Hepatocyte (in vitro differentiated cells): ENCODE data around the gene METTL13. TPM values are rescaled to one million over a fixed set of nuclear protein-coding genes. Genes with fewer than 3 reads are reported as not detected.

Experiments
- DNase-seq: peaks from one replicate; pipeline ENCODE4 v3.0.0-alpha.2; 2016; ENCODE audit warnings: low spot score
- H2AFZ ChIP-seq: fragments of 200-600 bp; sonication (generic); 2 replicates; pipeline ENCODE4 v1.6.0; 2016; ENCODE audit warnings: antibody characterized with exemption, mild to moderate bottlenecking
- H3K27ac ChIP-seq: fragments of 200-600 bp; sonication (generic); 2 replicates; pipeline ENCODE4 v1.5.1; 2016; ENCODE audit warnings: mild to moderate bottlenecking
- H3K27me3 ChIP-seq: fragments of 200-600 bp; sonication (generic); 2 replicates; pipeline ENCODE4 v1.6.1; 2016
- H3K36me3 ChIP-seq: fragments of 200-600 bp; sonication (generic); replicated peaks from 2 replicates; pipeline ENCODE4 v1.5.1; 2016; ENCODE audit warnings: low read depth; ENCODE audit not compliant: insufficient read depth
- H3K4me1 ChIP-seq: fragments of 200-600 bp; sonication (generic); 2 replicates; pipeline ENCODE4 v1.5.1; 2016; ENCODE audit warnings: mild to moderate bottlenecking, moderate library complexity; ENCODE audit not compliant: insufficient read depth
- H3K4me2 ChIP-seq: fragments of 200-600 bp; sonication (generic); 2 replicates; pipeline ENCODE4 v1.6.0; 2016
- H3K4me3 ChIP-seq: fragments of 200-600 bp; sonication (generic); 2 replicates; pipeline ENCODE4 v1.5.1; 2016; ENCODE audit warnings: mild to moderate bottlenecking
- H3K79me2 ChIP-seq: fragments of 200-600 bp; sonication (generic); 2 replicates; pipeline ENCODE4 v1.6.0; 2017; ENCODE audit warnings: mild to moderate bottlenecking
- H3K9me2 ChIP-seq: fragments of 200-600 bp; sonication (generic); replicated peaks from 2 replicates; pipeline ENCODE4 v1.6.0; 2017; ENCODE audit warnings: mild to moderate bottlenecking; ENCODE audit not compliant: insufficient read depth
- H3K9me3 ChIP-seq: fragments of 200-600 bp; sonication (generic); 2 replicates; pipeline ENCODE4 v1.5.1; 2016; ENCODE audit warnings: low read depth, mild to moderate bottlenecking
- H4K20me1 ChIP-seq: fragments of 200-600 bp; sonication (generic); 2 replicates; pipeline ENCODE4 v1.6.0; 2016; ENCODE audit warnings: mild to moderate bottlenecking; ENCODE audit not compliant: insufficient read depth, poor library complexity, severe bottlenecking
- CTCF ChIP-seq: fragments of 200-600 bp; sonication (generic); IDR thresholded peaks from 2 replicates; pipeline ENCODE4 v1.5.1; 2016; ENCODE audit warnings: antibody characterized with exemption, mild to moderate bottlenecking; ENCODE audit not compliant: poor library complexity
- EZH2 ChIP-seq: fragments of 200-600 bp; sonication (generic); IDR thresholded peaks from 2 replicates; pipeline ENCODE4 v1.6.1; 2016; ENCODE audit warnings: antibody characterized with exemption, mild to moderate bottlenecking, borderline replicate concordance
- EZH2phosphoT487 ChIP-seq: fragments of 200-600 bp; sonication (generic); IDR thresholded peaks from one replicate; pipeline ENCODE4 v1.6.1; 2018; ENCODE audit warnings: antibody characterized with exemption, mild to moderate bottlenecking, low read depth, moderate library complexity; ENCODE audit not compliant: unreplicated experiment, severe bottlenecking
- WGBS: methylation state at CpG from one replicate; pipeline ENCODE4 v1.1.6; 2016; ENCODE audit warnings: low lambda C conversion rate; ENCODE audit errors: missing lambda C conversion rate; 5-methylcytosine and 5-hydroxymethylcytosine counted together
- polyA plus RNA-seq: library from polyadenylated mRNA; unstranded; fragments of >200 nt; fragmentation: Nextera tagmentation; extraction: Ambion mirVana; gene quantifications from 2 replicates; pipeline ENCODE4 v1.2.1, GENCODE V29; 2016
- total RNA-seq: library from RNA; depleted of rRNA; stranded (reverse); fragments of >200 nt; gene quantifications from 2 replicates; pipeline ENCODE4 v1.2.3, GENCODE V29; 2014

Gene METTL13
- total and polyA plus RNA-seq, 2 experiments from 2014 or later: 19.5 to 24.4 TPM

- TF ChIP-seq EZH2phosphoT487 (no peak), EZH2 (no peak), CTCF (no peak)
- no peaks in the 10 kb centered on the region for H3K36me3 ChIP-seq
- H3K9me2 ChIP-seq: no peaks in the 10 kb centered on the region
- no peaks in the 10 kb centered on the region for H3K9me3 ChIP-seq
- no peak overlapping the region for H3K4me3 ChIP-seq
- H3K27me3 ChIP-seq: no peaks in the 10 kb centered on the region
- WGBS: 53% methylated on average over 3 of the region's 3 CpGs
- no peak overlapping the region for H3K4me2 ChIP-seq
- H3K27ac ChIP-seq: no peak overlapping the region
- no peaks in the 10 kb centered on the region for H3K4me1 ChIP-seq
- H3K79me2 ChIP-seq: no peaks in the 10 kb centered on the region
- no peaks in the 10 kb centered on the region for H4K20me1 ChIP-seq
- no peak overlapping the region for H2AFZ ChIP-seq
- no peak for DNase-seq
Measured at GRCh38 chr1:171800851-171801250, 19.4 kb downstream of the METTL13 start.

- peak overlapping the region; percentile 17 for H2AFZ ChIP-seq
- H3K27me3 ChIP-seq: no peaks in the 10 kb centered on the region
- DNase-seq: peak; percentile 70
- no peaks in the 10 kb centered on the region for H3K9me3 ChIP-seq
- no peak overlapping the region for H3K27ac ChIP-seq
- H3K4me2 ChIP-seq: no peak overlapping the region
- no peaks in the 10 kb centered on the region for H3K79me2 ChIP-seq
- H3K9me2 ChIP-seq: no peaks in the 10 kb centered on the region
- H3K4me1 ChIP-seq: no peaks in the 10 kb centered on the region
- H3K4me3 ChIP-seq: no peak overlapping the region
- WGBS: 10% methylated on average over 2 of the region's 2 CpGs
- no peaks in the 10 kb centered on the region for H3K36me3 ChIP-seq
- H4K20me1 ChIP-seq: no peaks in the 10 kb centered on the region
- TF ChIP-seq CTCF: peak; percentile 77
- TF ChIP-seq EZH2phosphoT487: no peak
Measured at GRCh38 chr1:171801487-171801891, 20.0 kb downstream of the METTL13 start.

GRCh38 chr1:171802207-171802606 lies 20.7 kb downstream of the METTL13 start:
- no peaks in the 10 kb centered on the region for H3K79me2 ChIP-seq
- WGBS: 88% methylated on average over 3 of the region's 3 CpGs

More at GRCh38 chr1:171802207-171802606, 20.7 kb downstream of the METTL13 start:
- no peak overlapping the region for H3K27ac ChIP-seq
- no peaks in the 10 kb centered on the region for H3K4me1 ChIP-seq
- H3K27me3 ChIP-seq: no peaks in the 10 kb centered on the region
- no peaks in the 10 kb centered on the region for H3K9me3 ChIP-seq
- H4K20me1 ChIP-seq: no peaks in the 10 kb centered on the region
- TF ChIP-seq EZH2: no peak
- TF ChIP-seq CTCF: no peak
- TF ChIP-seq EZH2phosphoT487: no peak
- no peaks in the 10 kb centered on the region for H3K9me2 ChIP-seq
- no peak for DNase-seq
- no peaks in the 10 kb centered on the region for H3K36me3 ChIP-seq
- H3K4me2 ChIP-seq: no peak overlapping the region
- no peak overlapping the region for H2AFZ ChIP-seq
- H3K4me3 ChIP-seq: no peak overlapping the region
